ENCODE data around the gene SPTSSA. TPM values are rescaled to one million over a fixed set of nuclear protein-coding genes. Genes with fewer than 3 reads are reported as not detected.
"Not testable (repeated sequence)": the region's sequence is repeated elsewhere in the genome, so short reads cannot be mapped to it uniquely, and the experiment has no call there.

Gene SPTSSA
- 24.1 and 36.3 TPM in 2 replicates for total RNA-seq (2014; rRNA removed; shearing (Covaris generic))

DNA sequence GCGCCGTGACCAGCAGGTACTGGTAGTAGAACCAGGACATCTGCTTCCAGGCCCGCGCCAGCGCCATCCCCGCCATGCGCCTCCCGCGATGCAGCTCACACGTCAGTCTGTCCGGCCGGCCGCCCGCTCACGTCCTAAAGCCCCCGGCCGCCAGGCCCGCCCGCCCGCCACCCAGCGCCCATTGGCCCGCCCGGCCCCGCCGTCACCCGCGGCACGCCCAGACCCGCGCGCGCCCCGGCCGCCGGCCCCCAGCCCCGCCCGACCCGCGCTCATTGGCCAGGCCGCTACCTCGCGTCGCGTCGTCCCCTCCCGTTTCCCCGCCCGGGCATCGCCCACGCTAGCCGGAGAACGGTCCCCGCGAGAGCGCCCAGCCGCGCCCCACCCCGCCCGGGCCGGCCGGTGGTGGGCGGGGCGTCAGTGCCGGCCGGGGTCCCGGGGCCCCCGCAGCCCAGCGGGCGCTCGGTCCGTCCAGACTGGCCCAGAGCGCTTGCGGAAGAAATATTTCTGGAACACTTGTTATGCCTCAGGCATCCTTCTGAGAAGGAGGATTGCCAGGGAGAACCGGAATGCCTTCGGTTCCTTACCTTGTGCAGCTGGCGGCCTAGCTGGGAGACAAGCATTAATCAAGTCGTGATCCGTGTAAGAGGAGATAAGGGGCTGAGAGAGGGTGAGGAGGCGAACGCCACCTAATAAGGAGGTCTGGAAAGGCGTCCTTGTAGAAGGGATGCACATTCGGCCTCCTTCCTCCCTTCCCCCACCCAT, at the start of gene SPTSSA:
Gene SPTSSA, minus strand, starts transcription at position 109 of the 762 bp plus-strand sequence. Its CDS starts 33 bp downstream, at position 76.
- DNase-seq (ENCODE audit: low read depth) = peak; percentile 88

DNA sequence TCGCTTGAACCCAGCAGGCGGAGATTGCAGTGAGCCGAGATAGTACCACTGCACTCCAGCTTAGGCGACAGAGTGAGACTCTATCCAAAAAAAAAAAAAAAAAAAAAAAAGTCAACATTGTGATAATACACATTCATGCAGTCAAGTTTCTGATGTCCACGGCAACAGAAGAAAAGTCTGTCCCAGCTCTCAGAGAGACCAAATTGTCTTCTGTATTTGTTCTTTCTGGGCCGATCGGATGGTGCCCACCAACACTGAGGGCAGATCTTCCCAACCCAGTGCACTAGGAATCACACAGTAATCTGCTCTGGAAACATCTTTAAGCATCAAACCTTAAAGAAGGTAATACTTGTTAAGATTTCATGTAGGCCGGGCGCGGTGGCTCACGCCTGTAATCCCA, 45.8 kb upstream of the SPTSSA start:
- no peak for DNase-seq (ENCODE audit: low read depth)

DNA sequence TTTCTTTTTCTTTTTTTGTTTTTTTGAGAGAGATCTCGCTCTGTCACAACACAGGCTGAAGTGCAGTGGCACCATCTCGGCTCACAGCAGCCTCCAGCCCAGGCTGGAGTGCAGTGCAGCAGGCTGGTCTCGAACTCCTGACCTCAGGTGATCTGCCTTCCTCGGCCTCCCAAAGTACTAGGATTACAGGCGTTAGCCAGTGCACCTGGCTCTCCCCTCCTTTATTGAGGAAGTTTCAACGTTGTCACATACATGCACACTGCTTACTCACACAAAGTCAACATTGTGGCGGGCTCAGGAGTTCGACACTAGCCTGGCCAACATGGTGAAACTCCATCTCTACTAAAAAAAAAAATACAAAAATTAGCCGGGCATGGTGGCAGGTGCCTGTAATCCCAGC, 45.4 kb upstream of the SPTSSA start:
- DNase-seq (ENCODE audit: low read depth) = no peak

DNA sequence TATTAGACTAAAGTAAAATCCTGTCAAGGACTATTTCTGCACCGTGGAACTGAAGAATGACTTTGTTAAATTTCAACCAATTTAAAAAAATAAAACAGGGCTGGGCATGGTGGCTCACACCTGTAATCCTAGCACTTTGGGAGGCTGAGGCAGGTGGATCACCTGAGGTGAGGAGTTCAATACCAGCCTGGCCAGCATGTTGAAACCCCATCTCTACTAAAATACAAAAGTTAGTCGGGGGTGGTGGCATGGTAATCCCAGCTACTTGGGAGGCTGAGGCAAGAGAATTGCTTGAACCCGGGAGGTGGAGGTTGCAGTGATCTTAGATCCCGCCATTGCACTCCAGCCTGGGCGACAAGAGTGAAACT, 43.1 kb upstream of the SPTSSA start:
- DNase-seq (ENCODE audit: low read depth) = not testable (repeated sequence)

DNA sequence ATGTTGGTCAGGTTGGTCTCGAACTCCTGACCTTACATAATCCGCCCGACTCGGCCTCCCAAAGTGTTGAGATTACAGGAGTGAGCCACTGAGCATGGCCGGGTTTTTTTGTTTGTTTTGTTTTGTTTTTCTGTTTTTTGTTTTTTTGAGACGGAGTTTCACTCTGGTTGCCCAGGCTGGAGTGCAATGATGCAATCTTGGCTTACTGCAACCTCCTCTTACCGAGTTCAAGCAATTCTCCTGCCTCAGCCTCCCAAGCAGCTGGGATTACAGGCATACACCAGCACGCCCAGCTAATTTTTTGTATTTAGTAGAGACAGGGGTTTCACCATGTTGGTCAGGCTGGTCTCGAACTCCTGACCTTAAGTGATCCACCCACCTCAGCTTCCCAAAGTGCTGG, 42.0 kb upstream of the SPTSSA start:
- not testable (repeated sequence) for DNase-seq (ENCODE audit: low read depth)

DNA sequence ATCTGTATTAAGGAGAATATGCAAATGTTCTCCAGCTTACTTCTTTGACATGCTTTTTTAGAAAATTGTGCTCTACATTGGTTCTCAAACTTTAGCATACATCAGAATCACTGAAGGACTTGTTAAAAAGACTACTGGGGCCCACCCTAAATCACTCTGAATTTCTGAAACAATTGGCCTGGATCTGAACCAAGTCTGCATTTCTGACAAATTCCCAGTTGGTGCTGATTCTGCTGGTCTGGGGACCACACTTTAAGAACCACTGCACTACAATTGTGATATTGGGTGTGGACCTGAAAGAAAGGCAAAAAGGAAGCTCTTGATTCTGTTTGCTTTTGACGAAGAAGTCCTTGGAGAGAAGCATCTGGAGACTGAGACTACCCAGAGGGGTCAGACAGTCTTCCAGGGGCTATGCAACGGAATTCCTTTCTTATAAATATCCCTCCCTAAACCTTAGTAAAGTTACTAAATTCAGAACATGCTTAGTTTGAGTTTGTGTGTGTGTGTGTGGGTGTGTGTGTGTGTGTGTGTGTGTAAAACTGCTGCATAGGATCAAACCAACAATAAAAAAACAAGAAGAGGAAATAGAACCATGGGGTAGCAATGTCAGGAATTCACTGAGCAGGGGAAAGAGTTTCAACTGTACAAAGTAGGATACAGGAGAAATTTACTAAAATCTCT, 40.6 kb upstream of the SPTSSA start:
- no peak for DNase-seq (ENCODE audit: low read depth)

DNA sequence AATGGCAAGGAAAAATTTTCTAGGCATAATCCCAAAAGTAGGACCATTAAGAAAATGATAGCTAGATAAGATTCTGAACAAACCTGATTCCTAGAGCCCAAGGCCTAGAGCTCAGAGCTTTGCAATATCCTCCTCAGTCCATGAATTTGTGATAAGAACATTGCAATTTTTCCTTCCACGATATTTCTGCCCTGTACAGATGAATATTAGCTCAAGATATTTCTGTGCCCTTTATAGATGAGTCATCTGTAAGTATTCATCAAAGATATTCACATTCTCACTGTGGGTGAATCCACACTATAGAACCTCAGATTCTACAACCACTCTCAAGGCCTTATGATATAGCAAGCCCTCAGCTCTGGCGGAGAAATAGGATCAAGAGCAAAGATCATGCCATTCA, 40.0 kb upstream of the SPTSSA start:
- DNase-seq (ENCODE audit: low read depth) = no peak

GRCh38 chr14:34501004-34501580, 39.1 kb upstream of the SPTSSA start:
- peak; percentile 40 for DNase-seq (ENCODE audit: low read depth)

DNA sequence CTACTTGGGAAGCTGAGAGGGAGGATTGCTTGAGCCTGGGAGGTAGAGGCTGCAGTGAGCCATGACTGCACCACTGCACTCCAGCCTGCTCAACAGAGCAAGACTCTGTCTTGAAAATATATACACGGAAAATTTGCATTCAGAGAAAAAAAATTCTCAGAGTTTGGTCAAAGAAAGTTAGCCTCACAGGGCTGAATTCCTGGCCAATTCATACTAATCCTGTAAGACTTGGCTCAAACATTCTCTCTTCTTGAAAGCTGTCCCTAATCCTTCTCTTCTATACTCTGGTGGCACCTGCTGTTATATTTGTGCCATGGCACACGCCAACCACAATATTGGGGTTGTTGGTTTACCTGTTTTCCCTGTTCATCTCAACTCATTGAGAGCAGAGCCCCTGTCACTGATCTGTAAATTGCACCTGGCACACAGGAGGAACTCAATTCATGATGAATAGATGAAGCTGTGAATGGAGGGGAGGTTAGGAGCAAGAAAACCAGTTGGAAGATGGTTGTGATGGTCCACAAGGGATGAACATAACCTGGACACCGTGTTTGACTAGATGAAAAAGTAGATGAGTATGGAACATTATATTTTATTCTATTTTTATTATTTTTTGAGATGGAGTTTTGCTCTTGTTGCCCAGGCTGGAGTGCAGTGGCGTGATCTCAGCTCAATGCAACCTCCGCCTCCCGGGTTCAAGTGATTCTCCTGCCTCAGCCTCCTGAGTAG, 36.8 kb upstream of the SPTSSA start:
- DNase-seq (ENCODE audit: low read depth) = peak; percentile 38

DNA sequence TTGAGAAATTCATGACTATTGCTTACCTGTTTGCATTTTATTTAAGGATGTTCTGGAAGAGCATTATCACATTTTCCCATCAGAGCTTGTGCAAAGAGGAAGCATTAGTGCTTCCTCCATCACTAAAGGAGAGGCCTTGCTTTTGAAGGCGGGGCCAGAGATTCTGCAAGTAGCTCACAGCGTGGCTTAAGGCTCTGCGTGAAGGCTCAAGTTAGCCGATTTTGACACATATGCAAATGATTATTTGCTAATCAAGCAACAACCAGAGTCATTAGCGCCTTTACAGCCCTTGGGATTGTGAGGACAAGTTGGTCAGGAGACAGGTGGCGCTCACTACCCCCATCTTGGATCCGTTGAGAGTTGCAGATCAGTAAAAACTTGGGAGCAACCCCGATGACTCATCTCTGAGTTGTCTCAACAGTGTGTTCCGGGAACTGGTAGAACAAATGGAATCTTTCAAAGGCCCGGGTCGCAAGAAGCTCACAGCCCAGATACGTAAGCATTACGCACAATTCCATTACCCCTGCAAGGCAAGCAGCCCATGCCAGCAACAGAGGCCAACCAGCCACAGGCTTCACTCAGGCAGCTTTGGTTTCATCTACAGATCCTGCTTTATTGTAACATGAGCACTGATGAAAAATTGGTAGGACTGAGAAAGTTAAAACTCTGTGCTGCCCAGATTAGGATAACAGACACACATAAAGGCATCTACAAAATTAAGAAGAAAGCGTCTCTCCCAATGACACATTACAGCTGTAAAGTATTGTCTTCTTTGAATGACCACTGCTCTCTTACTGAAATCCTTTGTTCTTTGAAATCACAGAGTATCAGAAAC, 34.9 kb upstream of the SPTSSA start:
- peak; percentile 97 for DNase-seq (ENCODE audit: low read depth)

DNA sequence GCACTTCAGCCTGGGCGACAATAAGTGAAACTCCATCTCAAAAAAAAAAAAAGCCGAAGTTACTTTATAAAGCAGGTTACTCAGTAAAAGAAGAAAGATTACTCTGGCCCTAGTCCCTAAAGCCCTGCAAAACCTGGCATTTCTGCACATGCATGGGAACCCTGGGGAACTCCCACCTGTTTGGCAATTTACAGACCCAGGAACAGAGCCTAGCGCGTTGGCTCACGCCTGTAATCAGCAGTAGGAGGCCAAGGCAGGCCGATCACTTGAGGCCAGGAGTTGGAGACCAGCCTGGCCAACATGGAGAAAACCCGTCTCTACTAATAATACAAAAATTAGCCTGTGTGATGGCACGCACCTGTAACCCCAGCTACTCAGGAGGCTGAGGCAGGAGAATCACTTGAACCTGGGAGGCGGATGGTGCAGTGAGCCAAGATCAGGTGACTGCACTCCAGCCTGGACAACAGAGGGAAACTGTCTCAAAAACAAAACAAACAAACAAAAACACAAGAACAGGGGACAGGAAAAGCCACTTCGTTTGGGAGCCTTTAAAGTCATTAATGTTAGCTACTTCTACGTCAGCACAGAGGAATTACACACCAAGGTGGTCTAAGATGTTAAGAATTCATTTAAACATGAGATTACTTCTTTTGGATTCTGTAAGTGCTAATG, 34.1 kb upstream of the SPTSSA start:
- no peak for DNase-seq (ENCODE audit: low read depth)

DNA sequence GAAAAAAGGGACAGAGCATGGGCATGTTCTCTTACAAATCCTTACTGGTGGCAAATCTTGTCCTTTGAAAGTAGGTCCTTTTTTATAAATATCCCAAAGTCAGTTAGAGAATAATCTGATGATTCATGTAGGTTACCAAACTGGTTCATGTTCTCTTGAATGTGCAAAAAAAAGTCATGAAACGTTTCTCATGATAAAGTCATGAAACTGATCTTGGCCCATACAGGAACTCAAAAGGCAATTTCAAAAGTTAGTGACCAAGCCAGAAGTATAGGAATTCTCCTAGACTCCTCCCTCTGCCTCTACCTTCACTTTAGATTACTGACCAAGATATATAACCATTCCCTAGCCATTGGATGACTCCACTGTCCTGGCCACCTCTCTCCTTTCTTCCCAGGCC, 27.3 kb upstream of the SPTSSA start:
- DNase-seq (ENCODE audit: low read depth) = no peak

DNA sequence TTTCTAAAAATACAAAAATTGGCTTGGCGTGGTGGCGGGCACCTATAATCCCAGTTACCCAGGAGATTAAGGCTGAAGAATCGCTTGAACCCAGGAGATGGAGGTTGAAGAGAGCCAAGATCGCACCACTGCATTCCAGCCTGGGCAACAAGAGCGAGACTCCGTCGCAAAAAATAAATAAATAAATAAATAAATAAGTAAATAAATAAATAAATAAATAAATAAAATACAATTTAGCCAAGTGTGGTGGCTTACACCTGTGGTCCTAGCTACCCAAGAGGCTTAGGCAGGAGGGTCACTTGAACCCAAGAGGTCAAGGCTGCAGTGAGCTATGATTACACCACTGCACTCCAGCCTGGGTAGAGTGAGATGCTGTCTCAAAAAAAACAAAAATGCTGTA, 26.5 kb upstream of the SPTSSA start:
- no peak for DNase-seq (ENCODE audit: low read depth)

GRCh38 chr14:34484726-34485125, 22.7 kb upstream of the SPTSSA start:
- DNase-seq (ENCODE audit: low read depth) = no peak

DNA sequence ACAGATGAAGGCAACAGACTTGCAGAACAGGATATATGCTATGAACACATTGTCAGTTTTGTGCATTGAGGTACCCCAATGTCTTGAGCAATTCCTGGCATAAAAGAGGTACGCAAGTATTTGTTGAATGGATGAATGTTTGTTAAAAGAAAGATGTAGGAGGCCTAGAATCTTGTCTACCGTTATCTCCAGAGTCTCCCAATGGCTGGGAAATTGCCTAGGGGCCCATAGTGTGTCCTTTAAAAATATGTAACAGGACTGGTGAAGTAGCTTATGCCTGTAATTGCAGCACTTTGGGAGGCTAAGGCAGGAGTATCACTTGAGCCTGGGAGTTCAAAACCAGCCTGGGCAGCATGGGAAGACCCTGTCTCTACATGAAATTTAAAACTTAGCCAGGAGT, 20.4 kb upstream of the SPTSSA start:
- no peak for DNase-seq (ENCODE audit: low read depth)

DNA sequence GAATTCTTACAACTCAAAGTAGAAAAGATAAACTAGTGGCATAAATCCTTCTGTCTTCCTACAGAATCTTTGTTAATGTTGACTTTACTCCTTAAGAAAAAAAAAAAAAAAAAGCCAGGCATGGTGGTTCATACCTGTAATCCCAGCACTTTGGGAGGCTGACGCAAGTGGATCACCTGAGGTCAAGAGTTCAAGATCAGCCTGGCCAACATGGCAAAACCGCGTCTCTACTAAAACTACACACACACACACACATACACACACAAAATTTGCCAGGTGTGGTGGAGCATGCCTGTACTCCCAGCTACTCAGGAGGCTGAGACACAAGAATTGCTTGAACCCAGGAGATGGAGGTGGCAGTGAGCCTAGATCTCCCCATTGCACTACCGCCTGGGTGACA, 17.7 kb upstream of the SPTSSA start:
- DNase-seq (ENCODE audit: low read depth) = no peak

DNA sequence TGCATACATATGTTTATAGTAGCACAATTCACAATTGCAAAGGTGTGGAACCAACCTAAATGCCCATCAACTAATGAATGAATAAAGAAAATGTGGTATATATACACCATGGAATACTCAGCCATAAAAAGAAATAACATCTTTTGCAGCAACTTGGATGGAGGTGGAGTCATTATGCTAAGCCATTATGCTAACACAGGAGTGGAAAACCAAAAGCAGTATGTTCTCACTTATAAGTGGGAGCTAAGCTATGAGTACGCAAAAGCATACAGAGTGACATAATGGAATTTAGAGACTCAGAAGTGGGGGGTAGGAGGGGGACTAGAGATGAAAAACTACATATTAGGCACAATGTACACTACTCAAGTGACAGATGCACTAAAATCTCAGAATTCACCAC, 16.2 kb upstream of the SPTSSA start:
- no peak for DNase-seq (ENCODE audit: low read depth)

DNA sequence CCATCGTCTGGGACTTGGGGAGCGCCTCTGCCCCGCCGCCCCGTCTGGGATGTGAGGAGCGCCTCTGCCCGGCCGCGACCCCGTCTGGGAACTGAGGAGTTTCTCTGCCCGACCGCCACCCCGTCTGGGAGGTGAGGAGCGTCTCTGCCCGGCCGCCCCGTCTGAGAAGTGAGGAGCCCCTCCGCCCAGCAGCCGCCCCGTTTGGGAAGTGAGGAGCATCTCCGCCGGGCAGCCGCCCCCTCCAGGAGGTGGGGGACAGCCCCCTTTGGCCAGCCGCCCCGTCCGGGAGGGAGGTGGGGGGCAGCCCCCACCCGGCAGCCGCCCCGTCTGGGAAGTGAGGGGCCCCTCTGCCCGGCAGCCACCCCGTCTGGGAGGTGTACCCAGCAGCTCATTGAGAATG, 14.0 kb upstream of the SPTSSA start:
- DNase-seq (ENCODE audit: low read depth) = not testable (repeated sequence)

DNA sequence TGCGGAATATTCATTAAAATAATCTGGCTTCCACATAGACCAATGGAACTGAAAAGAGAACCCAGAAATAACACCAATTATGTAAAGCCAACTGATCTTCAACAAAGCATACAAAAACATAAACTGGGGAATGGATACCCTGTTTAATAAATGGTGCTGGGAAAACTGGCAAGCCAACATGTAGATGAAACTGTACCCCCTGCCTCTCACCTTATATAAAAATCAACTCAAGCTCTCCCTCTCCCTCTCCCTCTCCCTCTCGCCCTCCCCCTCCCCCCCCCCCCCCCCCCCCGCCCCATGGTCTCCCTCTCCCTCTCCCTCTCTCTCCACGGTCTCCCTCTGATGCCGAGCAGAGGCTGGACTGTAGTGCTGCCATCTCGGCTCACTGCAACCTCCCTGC, 13.1 kb upstream of the SPTSSA start:
- DNase-seq (ENCODE audit: low read depth) = no peak

DNA sequence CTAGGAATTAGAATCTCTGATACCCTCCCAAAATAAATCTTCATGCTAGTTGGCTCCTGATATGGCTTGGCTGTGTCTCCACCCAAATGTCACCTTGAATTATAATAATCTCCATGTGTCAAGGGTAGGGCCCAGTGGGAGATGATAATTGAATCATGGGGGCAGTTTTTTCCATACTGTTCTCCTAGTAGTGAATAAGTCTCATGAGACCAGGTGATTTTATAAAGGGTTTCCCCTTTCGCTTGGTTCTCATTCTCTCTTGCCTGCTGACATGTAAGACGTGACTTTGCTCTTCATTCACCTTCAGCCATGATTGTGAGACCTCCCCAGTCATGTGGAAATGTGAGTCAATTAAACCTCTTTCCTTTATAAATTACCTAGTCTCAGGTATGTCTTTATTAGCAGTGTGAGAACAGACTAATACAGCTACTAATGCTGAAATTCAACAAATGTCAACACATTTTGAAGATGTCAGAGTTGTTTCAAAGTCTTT, 12.2 kb upstream of the SPTSSA start:
- no peak for DNase-seq (ENCODE audit: low read depth)
